WTC11 (cell line): Measurements from ENCODE around the gene FAM200A. TPM values are rescaled to one million over a fixed set of nuclear protein-coding genes. Genes with fewer than 3 reads are reported as not detected.

Source experiments
- ATAC-seq: fragments of 200-7000 bp; cut with Tn5 transposase; 2 replicates; pipeline ENCODE4 v1.10.0; 2021; ENCODE audit warnings: mild to moderate bottlenecking, moderate library complexity
- CTCF ChIA-PET: fragments of 300-600 bp; sonication (Branson Sonifier 250); formaldehyde crosslinking; loops from one replicate; lab custom pipeline; 2021; ENCODE audit warnings: antibody characterized with exemption; lab: Charles Lee
- POLR2A ChIA-PET: fragments of 350-600 bp; sonication (Branson Sonifier 250); formaldehyde crosslinking; loops from one replicate; lab custom pipeline; 2021; ENCODE audit warnings: antibody characterized with exemption; lab: Charles Lee
- DNase-seq: peaks from one replicate; pipeline ENCODE4 v3.0.0; 2021; ENCODE audit warnings: low spot score
- H3K27ac Mint-ChIP-seq: 2 replicates; pipeline ENCODE4 v1.8.0; 2021; ENCODE audit warnings: mixed read lengths
- H3K27me3 Mint-ChIP-seq: 2 replicates; pipeline ENCODE4 v1.8.0; 2021; ENCODE audit warnings: low read depth, mild to moderate bottlenecking, moderate library complexity, mixed read lengths
- H3K36me3 Mint-ChIP-seq: 2 replicates; pipeline ENCODE4 v1.8.0; 2021; ENCODE audit warnings: mixed read lengths
- H3K4me1 Mint-ChIP-seq: 2 replicates; pipeline ENCODE4 v1.8.0; 2022; ENCODE audit warnings: mixed read lengths
- H3K4me3 Mint-ChIP-seq: 2 replicates; pipeline ENCODE4 v1.8.0; 2021; ENCODE audit warnings: mild to moderate bottlenecking, moderate library complexity, mixed read lengths
- H3K9me3 Mint-ChIP-seq: 2 replicates; pipeline ENCODE4 v1.8.0; 2021; ENCODE audit warnings: mixed read lengths
- ARID4B ChIP-seq: sonication (generic); formaldehyde crosslinking; IDR thresholded peaks from 2 replicates; pipeline ENCODE4 v1.8.0; 2023; ENCODE audit warnings: missing genetic modification reagents, mild to moderate bottlenecking, borderline replicate concordance
- ATF6 ChIP-seq: sonication (generic); formaldehyde crosslinking; IDR thresholded peaks from 2 replicates; pipeline ENCODE4 v1.8.1; 2023; ENCODE audit warnings: mild to moderate bottlenecking, missing genetic modification reagents
- CDX4 ChIP-seq: fragments of 250-450 bp; sonication (Bioruptor Pico); IDR thresholded peaks from 2 replicates; pipeline ENCODE4 v1.9.0; 2021; ENCODE audit warnings: moderate library complexity, mild to moderate bottlenecking, inconsistent platforms, borderline replicate concordance
- CREB1 ChIP-seq: sonication (generic); formaldehyde crosslinking; IDR thresholded peaks from 2 replicates; pipeline ENCODE4 v1.8.0; 2023; ENCODE audit warnings: mild to moderate bottlenecking, missing genetic modification reagents
- E2F1 ChIP-seq: sonication (generic); formaldehyde crosslinking; IDR thresholded peaks from 2 replicates; pipeline ENCODE4 v1.8.0; 2022; ENCODE audit warnings: mild to moderate bottlenecking, missing genetic modification reagents
- EMX1 ChIP-seq: fragments of 250-450 bp; sonication (Bioruptor Pico); IDR thresholded peaks from 2 replicates; pipeline ENCODE4 v1.8.0; 2021; ENCODE audit warnings: mild to moderate bottlenecking
- ETV6 ChIP-seq: sonication (generic); formaldehyde crosslinking; IDR thresholded peaks from 2 replicates; pipeline ENCODE4 v1.8.1; 2022; ENCODE audit warnings: mild to moderate bottlenecking, missing genetic modification reagents
- FOXJ3 ChIP-seq: sonication (generic); formaldehyde crosslinking; IDR thresholded peaks from 2 replicates; pipeline ENCODE4 v1.9.0; 2021; ENCODE audit warnings: missing genetic modification reagents, mild to moderate bottlenecking, borderline replicate concordance
- GTF2I ChIP-seq: fragments of 250-450 bp; sonication (Bioruptor Pico); conservative IDR thresholded peaks from 2 replicates; pipeline ENCODE4 v1.4.0; 2021; ENCODE audit warnings: mild to moderate bottlenecking
- HMGXB4 ChIP-seq: sonication (generic); formaldehyde crosslinking; IDR thresholded peaks from 2 replicates; pipeline ENCODE4 v1.8.1; 2023; ENCODE audit warnings: mild to moderate bottlenecking, moderate library complexity, missing genetic modification reagents
- IRF2 ChIP-seq: sonication (generic); formaldehyde crosslinking; IDR thresholded peaks from 2 replicates; pipeline ENCODE4 v1.8.0; 2022; ENCODE audit warnings: low read depth, missing genetic modification reagents, borderline replicate concordance
- SMAD3 ChIP-seq: sonication (generic); formaldehyde crosslinking; IDR thresholded peaks from 2 replicates; pipeline ENCODE4 v1.8.0; 2022; ENCODE audit warnings: missing genetic modification reagents, mild to moderate bottlenecking, borderline replicate concordance
- SP1 ChIP-seq: sonication (generic); formaldehyde crosslinking; conservative IDR thresholded peaks from 2 replicates; pipeline ENCODE4 v1.8.1; 2022; ENCODE audit warnings: missing genetic modification reagents
- USF2 ChIP-seq: sonication (generic); formaldehyde crosslinking; IDR thresholded peaks from 2 replicates; pipeline ENCODE4 v1.8.1; 2023; ENCODE audit warnings: mild to moderate bottlenecking, missing genetic modification reagents, moderate library complexity
- ZNF138 ChIP-seq: sonication (generic); formaldehyde crosslinking; conservative IDR thresholded peaks from 2 replicates; pipeline ENCODE4 v1.8.1; 2022; ENCODE audit warnings: mild to moderate bottlenecking, moderate library complexity, missing genetic modification reagents
- ZNF232 ChIP-seq: sonication (generic); formaldehyde crosslinking; IDR thresholded peaks from 2 replicates; pipeline ENCODE4 v1.8.0; 2022; ENCODE audit warnings: mild to moderate bottlenecking, missing genetic modification reagents
- ZNF425 ChIP-seq: fragments of 250-450 bp; sonication (Bioruptor Pico); conservative IDR thresholded peaks from 2 replicates; pipeline ENCODE4 v1.9.0; 2021; ENCODE audit warnings: mild to moderate bottlenecking
- total RNA-seq: library from RNA; stranded (reverse); gene quantifications from 3 replicates; pipeline ENCODE4 v1.2.3, GENCODE V29; 2021

FAM200A gene
- total RNA-seq, 1 experiment from 2014 or later = 5.9 TPM

- TF ChIP-seq SMAD3 (0 out of 2 replicates have a peak, but pooled peaks have one; percentile 14), GTF2I (CRISPR knock-in tag) (0 out of 2 replicates have a peak, but pooled peaks have one; percentile 45), ZNF425 (CRISPR knock-in tag) (no peak), IRF2 (CRISPR knock-in tag) (no peak), ZNF138 (CRISPR knock-in tag) (no peak), CDX4 (CRISPR knock-in tag) (no peak), FOXJ3 (CRISPR knock-in tag) (no peak), USF2 (no peak), SP1 (CRISPR knock-in tag) (peak; percentile 77), ZNF232 (CRISPR knock-in tag) (no peak), E2F1 (CRISPR knock-in tag) (peak; percentile 58; the same call in 1 of the 2 replicates), ATF6 (CRISPR knock-in tag) (no peak), CREB1 (CRISPR knock-in tag) (no peak; the same call in 1 of the 2 replicates), EMX1 (CRISPR knock-in tag) (no peak)
Measured at GRCh38 chr7:99558306-99559174, 6.6 kb upstream of the FAM200A start, which contains the start of gene ZNF655 (continued).

- no peaks in the 10 kb centered on the region for H3K27me3 Mint-ChIP-seq
- peak overlapping the region; percentile 98 for H3K4me3 Mint-ChIP-seq
- ChIA-PET CTCF (interaction anchor here (1.9 to 3.7 kb wide), 3 partner anchors 23 to 59 kb away, joined by 7 to 16 read pairs (median 15); partner anchors contain the start of gene ZSCAN25), POLR2A (interaction anchor here (0.6 to 2.6 kb wide), 4 partner anchors 35 to 83 kb away, joined by 3 to 8 read pairs (median 3); partner anchors contain the start of gene ZNF394)
- DNase-seq = no peak
- peak overlapping the region; percentile 94 for H3K27ac Mint-ChIP-seq
- no peaks in the 10 kb centered on the region for H3K9me3 Mint-ChIP-seq
- H3K4me1 Mint-ChIP-seq = peaks cover 11% of the 10 kb centered on the region
- peaks cover 29% of the 10 kb centered on the region for H3K36me3 Mint-ChIP-seq
- no peak for ATAC-seq
- TF ChIP-seq ARID4B (CRISPR knock-in tag) = no peak
- TF ChIP-seq HMGXB4 (CRISPR knock-in tag) = no peak
- no peak for TF ChIP-seq ETV6 (CRISPR knock-in tag)
Measured at GRCh38 chr7:99557940-99558305, 6.0 kb upstream of the FAM200A start.
